Measurements from ENCODE around the gene IL17REL.

IL17REL gene

DNA sequence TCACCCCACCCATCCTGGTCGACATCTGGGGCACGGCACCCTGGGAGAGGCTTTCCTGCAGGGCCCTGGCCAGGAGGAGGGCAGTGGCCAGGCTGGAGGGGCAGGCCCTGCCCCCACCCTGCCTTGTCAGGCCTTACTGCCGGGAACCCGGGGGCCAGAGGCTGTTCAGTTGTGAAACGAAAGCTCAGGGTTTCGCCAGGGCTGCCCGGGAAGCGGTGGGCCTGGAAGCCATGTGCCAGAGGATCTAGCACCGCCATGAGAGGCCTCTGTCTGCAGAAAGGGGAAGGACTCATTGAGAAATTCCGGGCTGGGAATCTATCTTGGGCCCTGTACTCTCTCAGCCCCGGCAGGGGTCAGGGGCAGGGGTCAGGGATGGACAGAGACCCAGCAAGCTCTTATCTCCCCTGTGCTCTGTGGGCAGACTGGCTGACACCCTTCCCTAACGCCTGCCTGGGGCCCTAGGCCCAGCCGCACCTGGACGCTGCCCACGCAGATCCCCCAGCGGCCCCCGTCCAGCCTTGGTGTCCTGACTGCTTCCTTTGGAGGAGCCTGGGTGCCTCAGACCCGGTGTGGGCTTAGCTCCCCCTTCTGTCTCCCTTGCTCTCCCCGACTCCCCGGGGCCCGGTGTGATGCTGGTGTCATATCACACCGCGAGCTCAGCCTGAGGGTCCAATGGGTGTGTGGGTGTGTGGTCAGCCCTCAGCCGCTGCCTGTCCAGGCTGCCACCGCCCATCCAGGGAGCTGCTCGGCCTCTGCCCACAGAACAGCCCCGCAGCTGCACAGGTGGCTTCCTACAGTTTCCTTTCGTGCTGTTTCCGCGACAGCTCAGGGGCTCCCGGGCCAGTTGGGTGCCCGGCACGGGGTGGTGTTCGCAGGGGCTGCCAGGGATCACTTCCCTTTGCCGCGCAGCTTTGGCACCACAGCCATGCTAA, 45.5 kb downstream of the IL17REL start:
- Histone ChIP-seq H3K23ac (ENCODE audit: low read depth, low read length, poor library complexity) (peak overlapping the region; percentile 80), H3K36me3 (replicated peaks in 1 of 2; ENCODE audit: control insufficient read depth in 2 of 2, insufficient read depth in 2 of 2, low read length in 2 of 2) (peaks cover 21 to 23% of the 10 kb centered on the region in 2 donors), H3K4me3 (ENCODE audit: low read length in 2 of 2) (no peak overlapping the region), H3K14ac (ENCODE audit: low read length) (peak overlapping the region; percentile 94), H2BK5ac (ENCODE audit: low read length) (peak overlapping the region; percentile 29), H3K9ac (ENCODE audit: low read depth, low read length, poor library complexity) (peak overlapping the region; percentile 81), H2BK12ac (ENCODE audit: low read length) (no peak overlapping the region), H3K9me3 (replicated peaks in 1 of 2; ENCODE audit: control insufficient read depth in 2 of 2, insufficient read depth in 1 of 2, low read depth in 1 of 2, low read length in 2 of 2) (peaks cover 0 to 3% of the 10 kb centered on the region in 2 donors), H3K4me2 (ENCODE audit: insufficient read depth, low read length, poor library complexity, severe bottlenecking) (no peak overlapping the region), H3K18ac (ENCODE audit: low read length) (peak overlapping the region; percentile 92), H3K79me1 (ENCODE audit: low read depth, low read length) (peaks cover 15% of the 10 kb centered on the region), H4K8ac (ENCODE audit: low read depth, low read length) (peak overlapping the region; percentile 82), H3K27me3 (ENCODE audit: control insufficient read depth in 3 of 3, insufficient read depth in 3 of 3, low read depth in 1 of 3, low read length in 3 of 3) (peaks cover 0 to 11% (median 0%) of the 10 kb centered on the region in 3 experiments), H3K4me1 (ENCODE audit: control insufficient read depth in 2 of 2, insufficient read depth in 1 of 2, low read depth in 1 of 2, low read length in 2 of 2) (peaks cover 25 to 38% of the 10 kb centered on the region in 2 donors), H3K4ac (ENCODE audit: low read length) (peak overlapping the region; percentile 93), H4K91ac (ENCODE audit: low read depth, low read length, poor library complexity) (no peak overlapping the region), H2AK5ac (ENCODE audit: low read depth, low read length) (peak overlapping the region; percentile 99), H2AFZ (ENCODE audit: low read length) (peak overlapping the region; percentile 15), H2BK120ac (ENCODE audit: low read depth, low read length) (peak overlapping the region; percentile 89), H3K27ac (replicated peaks; ENCODE audit: low read length) (peak overlapping the region; percentile 35), H2BK15ac (ENCODE audit: low read length) (peak overlapping the region; percentile 91)
- no CpG with 5 or more reads among the region's 36 CpGs for WGBS, 2 donors (ENCODE audit: extremely low coverage in 2 of 2, insufficient read length in 2 of 2, insufficient replicate concordance in 1 of 2)
- no peak for DNase-seq (ENCODE audit: low spot score)

DNA sequence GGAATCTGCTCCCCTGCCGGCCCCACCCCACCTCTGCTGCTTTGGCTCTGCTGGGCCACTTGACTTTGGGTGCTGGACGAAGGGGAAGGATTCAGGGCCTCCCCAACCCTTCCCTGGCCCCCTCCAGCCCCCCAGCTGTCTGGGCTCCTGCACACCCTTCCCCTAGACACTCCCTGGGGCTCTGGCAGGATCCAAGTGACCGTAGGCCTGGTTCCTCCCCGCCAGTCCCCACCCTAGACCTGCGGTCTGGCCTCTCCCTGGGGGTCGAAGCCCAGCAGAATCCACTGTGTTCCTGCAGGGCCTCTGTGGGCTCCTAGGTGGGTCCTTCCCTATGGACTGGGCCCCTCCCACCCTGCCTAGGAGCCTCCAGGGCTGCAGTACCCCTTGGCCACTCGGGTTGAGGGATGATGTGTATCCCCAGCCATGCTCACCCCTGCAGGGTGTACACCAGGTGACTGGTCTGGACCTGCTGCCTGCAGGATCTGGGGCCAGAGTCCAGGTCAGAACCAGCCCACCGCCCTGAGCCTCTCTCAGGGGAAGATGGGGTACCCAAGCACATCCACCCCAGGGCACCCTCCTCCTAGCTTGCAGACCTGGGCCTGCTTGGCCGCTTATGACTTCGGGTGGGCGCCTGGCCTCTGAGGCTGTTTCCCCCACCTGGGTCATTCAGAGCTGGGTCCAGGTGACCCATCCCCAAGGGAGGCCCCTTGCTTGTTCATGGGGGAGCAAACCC, 46.4 kb downstream of the IL17REL start:
- H2BK15ac ChIP-seq (ENCODE audit: low read length), result peak overlapping the region; percentile 91
- no peak overlapping the region for H2BK12ac ChIP-seq (ENCODE audit: low read length)
- no peak overlapping the region for H3K4me3 ChIP-seq (ENCODE audit: low read length in 2 of 2)
- H3K27ac ChIP-seq (replicated peaks; ENCODE audit: low read length), result peak overlapping the region; percentile 35
- H2AK5ac ChIP-seq (ENCODE audit: low read depth, low read length), result peak overlapping the region; percentile 99
- H3K4ac ChIP-seq (ENCODE audit: low read length), result peak overlapping the region; percentile 93
- WGBS, 2 donors (ENCODE audit: extremely low coverage in 2 of 2, insufficient read length in 2 of 2, insufficient replicate concordance in 1 of 2), result no CpG with 5 or more reads among the region's 11 CpGs
- H4K91ac ChIP-seq (ENCODE audit: low read depth, low read length, poor library complexity), result no peak overlapping the region
- H3K9me3 ChIP-seq (replicated peaks in 1 of 2; ENCODE audit: control insufficient read depth in 2 of 2, insufficient read depth in 1 of 2, low read depth in 1 of 2, low read length in 2 of 2), result peaks cover 0 to 3% of the 10 kb centered on the region in 2 donors
- H3K23ac ChIP-seq (ENCODE audit: low read depth, low read length, poor library complexity), result peak overlapping the region; percentile 3
- H3K4me1 ChIP-seq (ENCODE audit: control insufficient read depth in 2 of 2, insufficient read depth in 1 of 2, low read depth in 1 of 2, low read length in 2 of 2), result peaks cover 25 to 34% of the 10 kb centered on the region in 2 donors
- no peak overlapping the region for H2BK120ac ChIP-seq (ENCODE audit: low read depth, low read length)
- no peak overlapping the region for H3K4me2 ChIP-seq (ENCODE audit: insufficient read depth, low read length, poor library complexity, severe bottlenecking)
- H4K8ac ChIP-seq (ENCODE audit: low read depth, low read length), result peak overlapping the region; percentile 96
- H3K27me3 ChIP-seq (ENCODE audit: control insufficient read depth in 3 of 3, insufficient read depth in 3 of 3, low read depth in 1 of 3, low read length in 3 of 3), result peaks cover 0 to 5% (median 0%) of the 10 kb centered on the region in 3 experiments
- DNase-seq (ENCODE audit: low spot score), result no peak
- peak overlapping the region; percentile 92 for H3K18ac ChIP-seq (ENCODE audit: low read length)
- H3K79me1 ChIP-seq (ENCODE audit: low read depth, low read length), result peaks cover 20% of the 10 kb centered on the region
- peak overlapping the region; percentile 15 for H2AFZ ChIP-seq (ENCODE audit: low read length)
- H3K36me3 ChIP-seq (replicated peaks in 1 of 2; ENCODE audit: control insufficient read depth in 2 of 2, insufficient read depth in 2 of 2, low read length in 2 of 2), result peaks cover 21 to 29% of the 10 kb centered on the region in 2 donors
- H2BK5ac ChIP-seq (ENCODE audit: low read length), result peak overlapping the region; percentile 29
- peak overlapping the region; percentile 94 for H3K14ac ChIP-seq (ENCODE audit: low read length)
- H3K9ac ChIP-seq (ENCODE audit: low read depth, low read length, poor library complexity), result peak overlapping the region; percentile 81

DNA sequence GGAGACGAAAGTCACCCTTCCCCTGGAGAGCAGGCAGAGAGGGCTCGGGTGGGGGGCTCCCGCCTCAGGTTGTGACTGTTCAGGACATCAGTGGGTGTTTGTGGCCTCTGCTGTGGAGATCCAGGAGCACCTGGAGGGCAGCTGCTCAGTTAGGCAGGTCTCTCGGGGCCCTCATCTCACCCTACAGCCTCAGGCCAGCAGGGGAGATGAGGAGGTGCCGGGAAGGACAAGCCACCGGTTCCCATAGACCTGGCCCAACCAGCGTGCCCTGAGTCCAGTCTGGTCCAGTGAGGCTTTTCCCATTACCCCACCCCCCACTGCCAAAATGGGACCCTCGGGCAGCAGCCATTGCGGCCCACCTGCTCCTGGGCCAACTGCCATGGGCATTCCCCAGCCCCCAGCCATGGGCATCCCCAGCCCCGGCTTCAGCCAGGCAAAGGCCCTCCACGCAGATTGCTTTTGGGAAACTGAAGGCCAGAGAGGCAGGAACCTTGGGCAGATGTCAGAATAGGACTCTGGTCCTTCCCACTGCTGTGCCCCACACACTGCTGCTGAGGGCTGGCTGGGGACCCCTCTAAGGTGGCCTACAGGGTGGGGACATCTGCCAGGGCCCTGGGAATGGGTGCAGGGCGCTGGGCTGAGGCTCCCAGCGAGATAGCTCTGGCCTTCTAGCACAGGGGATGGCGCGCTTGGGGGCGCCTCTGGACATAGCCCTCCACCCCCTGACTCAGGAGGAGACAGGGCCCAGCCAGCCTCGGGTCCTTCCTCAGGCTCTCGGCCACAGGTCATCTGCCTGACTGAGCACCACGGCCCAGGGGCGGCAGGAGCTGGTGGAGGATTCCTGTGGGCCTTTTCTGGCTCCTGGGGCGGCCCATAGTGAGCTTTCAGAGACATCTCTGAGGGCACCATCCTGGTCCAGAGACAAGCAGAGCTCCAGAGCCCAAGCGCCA, 47.2 kb downstream of the IL17REL start:
- Histone ChIP-seq H3K4me2 (ENCODE audit: insufficient read depth, low read length, poor library complexity, severe bottlenecking) (no peak overlapping the region), H2BK15ac (ENCODE audit: low read length) (no peak overlapping the region), H3K14ac (ENCODE audit: low read length) (no peak overlapping the region), H3K27me3 (ENCODE audit: control insufficient read depth in 3 of 3, insufficient read depth in 3 of 3, low read depth in 1 of 3, low read length in 3 of 3) (peaks cover 0 to 3% (median 0%) of the 10 kb centered on the region in 3 experiments), H3K9ac (ENCODE audit: low read depth, low read length, poor library complexity) (no peak overlapping the region), H3K18ac (ENCODE audit: low read length) (peak overlapping the region; percentile 57), H3K4ac (ENCODE audit: low read length) (no peak overlapping the region), H4K91ac (ENCODE audit: low read depth, low read length, poor library complexity) (no peak overlapping the region), H3K9me3 (replicated peaks in 1 of 2; ENCODE audit: control insufficient read depth in 2 of 2, insufficient read depth in 1 of 2, low read depth in 1 of 2, low read length in 2 of 2) (peaks cover 0 to under 1% of the 10 kb centered on the region in 2 donors), H2AFZ (ENCODE audit: low read length) (no peak overlapping the region), H3K27ac (replicated peaks; ENCODE audit: low read length) (no peak overlapping the region), H3K36me3 (replicated peaks in 1 of 2; ENCODE audit: control insufficient read depth in 2 of 2, insufficient read depth in 2 of 2, low read length in 2 of 2) (peaks cover 21 to 29% of the 10 kb centered on the region in 2 donors), H4K8ac (ENCODE audit: low read depth, low read length) (no peak overlapping the region), H3K4me3 (ENCODE audit: low read length in 2 of 2) (no peak overlapping the region), H3K4me1 (ENCODE audit: control insufficient read depth in 2 of 2, insufficient read depth in 1 of 2, low read depth in 1 of 2, low read length in 2 of 2) (peaks cover 23 to 28% of the 10 kb centered on the region in 2 donors), H3K79me1 (ENCODE audit: low read depth, low read length) (peaks cover 26% of the 10 kb centered on the region), H2BK120ac (ENCODE audit: low read depth, low read length) (no peak overlapping the region), H3K23ac (ENCODE audit: low read depth, low read length, poor library complexity) (no peak overlapping the region), H2BK5ac (ENCODE audit: low read length) (peak overlapping the region; percentile 29), H2AK5ac (ENCODE audit: low read depth, low read length) (peak overlapping the region; percentile 99), H2BK12ac (ENCODE audit: low read length) (no peak overlapping the region)
- DNase-seq (ENCODE audit: low spot score), result no peak
- WGBS, 2 donors (ENCODE audit: extremely low coverage in 2 of 2, insufficient read length in 2 of 2, insufficient replicate concordance in 1 of 2), result no CpG with 5 or more reads among the region's 22 CpGs

Data from neuronal stem cell (in vitro differentiated cells).